Progenitor cell of endocrine pancreas (in vitro differentiated cells): ENCODE data around the gene ADGRG3. TPM values are rescaled to one million over a fixed set of nuclear protein-coding genes. Genes with fewer than 3 reads are reported as not detected.
A peak's percentile ranks its signal among the peaks of the same experiment; 100 is the strongest.

ENCODE experiments used
- DNase-seq: peaks from one replicate; pipeline ENCODE4 v3.0.0; 2021; ENCODE audit warnings: low spot score; ENCODE audit not compliant: unreplicated experiment
- H3K27ac Mint-ChIP-seq: 2 replicates; pipeline ENCODE4 v1.8.0; 2021; ENCODE audit warnings: mild to moderate bottlenecking, moderate library complexity, mixed read lengths
- H3K27me3 Mint-ChIP-seq: 2 replicates; pipeline ENCODE4 v1.8.0; 2021; ENCODE audit warnings: mixed read lengths
- H3K36me3 Mint-ChIP-seq: 2 replicates; pipeline ENCODE4 v1.8.0; 2022; ENCODE audit warnings: mixed read lengths; ENCODE audit not compliant: insufficient read depth
- H3K4me1 Mint-ChIP-seq: 2 replicates; pipeline ENCODE4 v1.8.0; 2021; ENCODE audit warnings: low read depth, mixed read lengths
- H3K4me3 Mint-ChIP-seq: 2 replicates; pipeline ENCODE4 v1.8.0; 2021; ENCODE audit warnings: low read depth, mild to moderate bottlenecking, moderate library complexity, mixed read lengths
- H3K9me3 Mint-ChIP-seq: 2 replicates; pipeline ENCODE4 v1.8.0; 2021; ENCODE audit warnings: low read depth, mixed read lengths
- total RNA-seq: library from RNA; stranded (reverse); gene quantifications from 2 replicates; pipeline ENCODE4 v1.2.1, GENCODE V29; 2021
- TF ChIP-seq, protein P1 (sequence below): fragments of 200-600 bp; sonication (generic); IDR thresholded peaks from one replicate; pipeline ENCODE4 v1.5.0; 2021; ENCODE audit warnings: antibody characterized with exemption, mild to moderate bottlenecking; ENCODE audit not compliant: unreplicated experiment

Gene ADGRG3
- total RNA-seq, 1 donor from 2014 or later: not detected

DNA sequence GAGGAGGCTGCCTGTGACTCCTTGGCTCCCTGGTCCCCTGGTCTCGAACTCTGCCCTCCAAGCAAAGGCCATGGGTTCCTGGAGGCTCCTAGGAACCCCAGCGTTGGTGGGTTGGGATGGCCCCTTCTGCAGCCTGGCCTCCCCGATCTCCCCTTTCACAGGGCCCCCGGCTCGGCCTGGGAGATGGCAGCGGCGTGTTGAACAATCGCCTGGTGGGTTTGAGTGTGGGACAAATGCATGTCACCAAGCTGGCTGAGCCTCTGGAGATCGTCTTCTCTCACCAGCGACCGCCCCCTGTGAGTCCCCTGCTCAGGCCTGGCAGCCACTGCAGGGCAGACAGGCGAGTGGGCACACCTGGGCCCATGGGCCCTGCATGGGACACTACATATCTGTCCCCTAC is 10.9 kb downstream of the ADGRG3 start:
- Mint-ChIP-seq H3K27me3 (peaks cover under 1% of the 10 kb centered on the region), H3K27ac (no peak overlapping the region), H3K4me1 (peaks cover 15% of the 10 kb centered on the region), H3K4me3 (no peak overlapping the region), H3K9me3 (no peaks in the 10 kb centered on the region), H3K36me3 (no peaks in the 10 kb centered on the region)
- TF ChIP-seq, protein P1, sequence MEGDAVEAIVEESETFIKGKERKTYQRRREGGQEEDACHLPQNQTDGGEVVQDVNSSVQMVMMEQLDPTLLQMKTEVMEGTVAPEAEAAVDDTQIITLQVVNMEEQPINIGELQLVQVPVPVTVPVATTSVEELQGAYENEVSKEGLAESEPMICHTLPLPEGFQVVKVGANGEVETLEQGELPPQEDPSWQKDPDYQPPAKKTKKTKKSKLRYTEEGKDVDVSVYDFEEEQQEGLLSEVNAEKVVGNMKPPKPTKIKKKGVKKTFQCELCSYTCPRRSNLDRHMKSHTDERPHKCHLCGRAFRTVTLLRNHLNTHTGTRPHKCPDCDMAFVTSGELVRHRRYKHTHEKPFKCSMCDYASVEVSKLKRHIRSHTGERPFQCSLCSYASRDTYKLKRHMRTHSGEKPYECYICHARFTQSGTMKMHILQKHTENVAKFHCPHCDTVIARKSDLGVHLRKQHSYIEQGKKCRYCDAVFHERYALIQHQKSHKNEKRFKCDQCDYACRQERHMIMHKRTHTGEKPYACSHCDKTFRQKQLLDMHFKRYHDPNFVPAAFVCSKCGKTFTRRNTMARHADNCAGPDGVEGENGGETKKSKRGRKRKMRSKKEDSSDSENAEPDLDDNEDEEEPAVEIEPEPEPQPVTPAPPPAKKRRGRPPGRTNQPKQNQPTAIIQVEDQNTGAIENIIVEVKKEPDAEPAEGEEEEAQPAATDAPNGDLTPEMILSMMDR: no peak
- DNase-seq: no peak

DNA sequence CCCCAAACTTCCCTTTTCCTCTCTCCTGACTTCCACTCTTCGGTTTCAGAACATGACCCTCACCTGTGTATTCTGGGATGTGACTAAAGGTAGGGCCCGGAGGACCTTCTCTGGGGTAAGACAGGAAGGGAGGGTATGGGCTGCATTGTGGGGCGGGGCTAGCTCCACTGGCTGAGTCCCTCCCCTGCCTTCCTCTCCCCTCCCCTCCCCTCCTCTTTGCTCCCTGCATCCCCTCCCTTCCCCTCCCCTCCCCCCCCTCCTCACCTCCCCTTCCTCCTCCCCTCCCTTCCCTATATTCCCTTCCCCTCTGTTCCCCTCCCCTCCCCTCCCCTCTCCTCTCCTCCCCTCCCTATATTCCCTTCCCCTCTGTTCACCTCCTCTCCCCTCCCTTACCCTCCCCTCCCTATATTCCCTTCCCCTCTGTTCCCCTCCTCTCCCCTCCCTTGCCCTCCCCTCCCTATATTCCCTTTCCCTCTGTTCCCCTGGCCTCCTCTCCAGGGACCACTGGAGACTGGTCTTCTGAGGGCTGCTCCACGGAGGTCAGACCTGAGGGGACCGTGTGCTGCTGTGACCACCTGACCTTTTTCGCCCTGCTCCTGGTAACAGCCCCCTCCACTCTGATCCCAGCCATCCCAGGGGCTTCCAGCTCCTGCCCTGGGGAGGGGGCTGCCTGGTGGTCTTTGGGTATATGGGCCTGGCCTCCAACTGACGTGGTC is 11.8 kb downstream of the ADGRG3 start:
- H3K4me1 Mint-ChIP-seq: peaks cover 15% of the 10 kb centered on the region
- H3K27me3 Mint-ChIP-seq: no peaks in the 10 kb centered on the region
- H3K36me3 Mint-ChIP-seq: no peaks in the 10 kb centered on the region
- no peaks in the 10 kb centered on the region for H3K9me3 Mint-ChIP-seq
- no peak for DNase-seq
- TF ChIP-seq, protein P1: no peak
- peak overlapping the region; percentile 60 for H3K27ac Mint-ChIP-seq
- H3K4me3 Mint-ChIP-seq: no peak overlapping the region

DNA sequence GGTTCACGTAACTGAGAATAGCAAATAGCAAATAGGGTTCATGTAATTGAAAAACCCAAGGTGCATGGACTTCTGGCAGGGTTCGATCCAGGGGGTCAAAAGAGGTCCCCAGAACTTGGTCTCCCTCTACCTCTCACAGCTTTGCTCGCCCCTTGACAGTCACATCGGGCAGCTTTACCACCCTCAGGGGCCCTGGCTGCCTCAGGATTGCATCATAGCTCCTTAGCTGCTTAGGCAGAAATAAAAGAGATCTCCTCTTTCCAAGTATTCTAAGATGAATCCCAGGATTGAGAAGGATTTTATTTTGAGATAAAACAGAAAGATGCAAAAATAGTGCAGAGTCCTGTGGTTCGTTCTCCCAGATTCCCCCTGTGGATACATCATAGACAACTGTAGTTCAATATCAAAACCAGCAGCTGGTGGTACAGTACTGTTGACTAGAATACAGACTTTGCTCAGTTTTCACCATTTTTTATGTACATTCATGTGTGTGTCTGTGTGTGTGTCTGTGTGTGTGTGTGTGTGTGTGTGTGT is 12.8 kb downstream of the ADGRG3 start:
- peaks cover 10% of the 10 kb centered on the region for H3K4me1 Mint-ChIP-seq
- H3K27ac Mint-ChIP-seq: no peak overlapping the region
- H3K27me3 Mint-ChIP-seq: no peaks in the 10 kb centered on the region
- TF ChIP-seq, protein P1: no peak
- no peak overlapping the region for H3K4me3 Mint-ChIP-seq
- DNase-seq: no peak
- H3K9me3 Mint-ChIP-seq: no peaks in the 10 kb centered on the region
- no peaks in the 10 kb centered on the region for H3K36me3 Mint-ChIP-seq

DNA sequence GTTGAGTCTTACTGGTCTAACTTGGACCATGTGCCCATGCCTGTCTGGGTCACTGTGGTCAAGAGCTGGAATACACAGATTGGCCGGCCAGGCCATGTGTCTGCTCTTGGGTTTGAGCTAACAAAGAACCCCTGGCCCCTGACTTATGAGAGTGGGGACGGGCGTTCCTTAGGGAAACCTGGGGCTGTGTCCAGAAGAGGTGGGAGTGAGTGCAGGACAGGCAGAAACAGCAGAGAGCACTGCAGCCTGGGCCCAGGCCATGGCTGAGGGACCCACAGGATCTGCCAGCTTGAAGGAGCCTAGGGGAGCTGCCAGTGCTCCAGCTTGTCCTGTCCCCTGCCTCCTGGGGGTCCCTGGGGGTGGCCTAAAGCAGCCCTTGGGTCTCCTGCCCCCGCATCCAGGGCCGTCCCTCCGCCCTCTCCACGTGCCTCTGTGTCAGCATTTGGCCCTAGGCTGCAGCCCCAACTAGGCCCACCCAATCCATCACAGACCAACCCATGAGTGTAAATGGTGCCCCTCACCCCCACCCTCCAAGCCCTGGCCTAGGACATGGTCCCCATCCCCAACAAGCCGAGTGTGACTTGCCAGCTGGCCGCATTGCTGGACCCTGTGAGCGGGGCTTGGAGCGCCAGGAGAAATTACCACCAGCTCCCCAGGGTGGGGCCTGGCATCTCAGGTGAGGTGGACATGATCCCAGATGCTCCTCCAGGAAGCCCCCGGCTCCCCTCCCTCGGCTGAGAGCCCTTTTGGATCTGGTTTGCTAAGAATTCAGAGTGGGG is 14.0 kb downstream of the ADGRG3 start:
- H3K9me3 Mint-ChIP-seq: no peaks in the 10 kb centered on the region
- H3K4me1 Mint-ChIP-seq: peaks cover 8% of the 10 kb centered on the region
- no peak overlapping the region for H3K27ac Mint-ChIP-seq
- no peak for DNase-seq
- no peak overlapping the region for H3K4me3 Mint-ChIP-seq
- H3K36me3 Mint-ChIP-seq: no peaks in the 10 kb centered on the region
- no peaks in the 10 kb centered on the region for H3K27me3 Mint-ChIP-seq
- TF ChIP-seq, protein P1: no peak

DNA sequence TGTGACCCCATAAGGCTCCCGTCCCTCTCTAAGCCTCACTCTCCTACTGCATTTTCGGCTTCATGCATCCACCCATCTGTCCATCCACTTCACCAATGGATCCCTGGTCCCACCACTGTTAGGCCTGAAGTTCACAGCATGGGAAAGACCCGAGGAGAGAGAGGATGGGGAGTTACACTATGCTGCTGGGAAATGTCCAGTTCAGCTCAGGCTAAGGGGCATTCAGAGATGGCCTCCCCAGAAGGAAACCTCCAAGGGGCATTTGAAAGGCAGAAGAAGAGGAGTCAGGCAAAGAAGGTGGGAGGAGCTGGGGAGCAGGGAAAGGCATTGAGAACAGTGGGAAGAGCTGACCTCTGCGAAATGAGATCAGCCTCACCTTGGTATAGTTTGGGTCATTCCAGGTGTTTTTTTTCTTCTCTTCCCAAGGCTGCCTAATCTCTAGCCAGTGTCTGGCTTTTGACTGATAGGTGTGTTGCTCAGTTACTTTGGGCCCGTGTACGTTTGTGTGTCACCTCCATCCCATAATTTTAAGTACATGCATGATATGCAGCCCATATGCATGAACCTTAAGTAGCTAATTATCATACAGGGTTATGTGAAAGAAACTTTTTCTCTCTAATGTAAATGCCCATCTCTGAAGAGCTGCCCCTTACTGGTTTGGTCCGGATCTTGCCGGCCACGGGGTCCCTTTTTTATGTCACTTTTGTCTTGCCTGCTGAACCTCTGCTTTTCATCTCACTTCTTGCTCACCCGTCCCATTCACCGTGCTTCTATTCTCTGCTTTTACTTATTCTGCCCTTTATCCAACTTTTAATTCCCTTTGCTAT is 14.9 kb downstream of the ADGRG3 start:
- H3K4me3 Mint-ChIP-seq: no peak overlapping the region

More for the DNA sequence above, 14.9 kb downstream of the ADGRG3 start:
- TF ChIP-seq, protein P1: no peak
- no peaks in the 10 kb centered on the region for H3K9me3 Mint-ChIP-seq
- H3K27me3 Mint-ChIP-seq: no peaks in the 10 kb centered on the region
- H3K27ac Mint-ChIP-seq: peak overlapping the region; percentile 30
- H3K4me1 Mint-ChIP-seq: peaks cover 6% of the 10 kb centered on the region
- no peaks in the 10 kb centered on the region for H3K36me3 Mint-ChIP-seq
- DNase-seq: no peak
